Fibroblast of pulmonary artery (primary cell): ENCODE results near the gene VPS37C.

Experiments
- DNase-seq: peaks from one replicate; pipeline ENCODE4 v3.0.0-alpha.2; 2010; ENCODE audit warnings: low read depth
- H3K4me3 ChIP-seq: replicated peaks from 2 replicates; pipeline ENCODE4 v1.5.1; 2011; ENCODE audit warnings: low read depth, mild to moderate bottlenecking, control low read depth, low read length, moderate library complexity
- TF ChIP-seq, protein P1 (sequence below): IDR thresholded peaks from 2 replicates; pipeline ENCODE4 v1.5.1; 2011; ENCODE audit warnings: mild to moderate bottlenecking, control low read depth, low read length, inconsistent platforms; ENCODE audit errors: missing control alignments

Gene VPS37C

DNA sequence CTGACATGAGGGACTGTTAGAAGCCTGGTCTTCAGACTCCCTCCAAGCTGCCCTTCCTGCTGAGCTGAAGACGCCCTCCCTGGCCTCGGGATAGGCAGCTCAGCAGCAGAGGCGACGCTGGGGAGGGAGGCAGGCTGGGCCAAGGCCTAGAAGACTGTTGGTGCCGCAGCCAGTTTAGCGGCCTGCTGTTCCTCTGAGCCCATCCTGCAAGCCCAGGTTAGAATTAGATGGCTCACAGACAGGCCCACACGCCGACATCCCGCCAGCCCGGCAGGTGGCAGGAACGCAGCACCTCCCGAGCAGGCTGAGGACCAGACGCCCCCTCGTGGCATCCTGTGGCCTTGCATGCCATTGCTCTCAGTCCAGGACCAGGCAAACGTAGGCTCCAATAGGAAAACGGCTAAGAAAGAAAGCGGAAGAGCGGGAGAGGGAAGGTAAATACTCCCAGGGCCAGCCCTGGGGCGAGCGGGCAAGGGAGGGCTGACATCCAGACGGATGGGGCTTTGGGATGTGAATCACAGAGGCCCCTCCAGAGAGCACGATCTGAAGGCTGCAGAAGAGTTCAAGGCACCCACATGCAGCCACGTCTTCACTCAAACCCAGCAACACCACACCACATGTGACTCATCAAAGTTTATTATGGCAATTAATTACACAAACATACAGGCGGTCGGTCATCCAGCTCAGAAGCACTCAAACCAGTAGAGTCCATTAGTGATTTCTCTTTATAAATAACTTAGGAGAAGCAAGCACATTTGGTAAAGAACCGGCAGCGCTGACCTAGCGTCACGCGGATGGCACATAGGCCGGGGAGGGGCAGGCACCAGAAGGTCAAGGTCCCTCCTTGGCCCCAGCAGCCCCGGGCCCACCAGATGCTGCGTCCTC lies 31.3 kb downstream of the VPS37C start:
- TF ChIP-seq, protein P1, sequence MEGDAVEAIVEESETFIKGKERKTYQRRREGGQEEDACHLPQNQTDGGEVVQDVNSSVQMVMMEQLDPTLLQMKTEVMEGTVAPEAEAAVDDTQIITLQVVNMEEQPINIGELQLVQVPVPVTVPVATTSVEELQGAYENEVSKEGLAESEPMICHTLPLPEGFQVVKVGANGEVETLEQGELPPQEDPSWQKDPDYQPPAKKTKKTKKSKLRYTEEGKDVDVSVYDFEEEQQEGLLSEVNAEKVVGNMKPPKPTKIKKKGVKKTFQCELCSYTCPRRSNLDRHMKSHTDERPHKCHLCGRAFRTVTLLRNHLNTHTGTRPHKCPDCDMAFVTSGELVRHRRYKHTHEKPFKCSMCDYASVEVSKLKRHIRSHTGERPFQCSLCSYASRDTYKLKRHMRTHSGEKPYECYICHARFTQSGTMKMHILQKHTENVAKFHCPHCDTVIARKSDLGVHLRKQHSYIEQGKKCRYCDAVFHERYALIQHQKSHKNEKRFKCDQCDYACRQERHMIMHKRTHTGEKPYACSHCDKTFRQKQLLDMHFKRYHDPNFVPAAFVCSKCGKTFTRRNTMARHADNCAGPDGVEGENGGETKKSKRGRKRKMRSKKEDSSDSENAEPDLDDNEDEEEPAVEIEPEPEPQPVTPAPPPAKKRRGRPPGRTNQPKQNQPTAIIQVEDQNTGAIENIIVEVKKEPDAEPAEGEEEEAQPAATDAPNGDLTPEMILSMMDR: peak; percentile 100
- DNase-seq: peak; percentile 88
- peak overlapping the region; percentile 7 for H3K4me3 ChIP-seq

DNA sequence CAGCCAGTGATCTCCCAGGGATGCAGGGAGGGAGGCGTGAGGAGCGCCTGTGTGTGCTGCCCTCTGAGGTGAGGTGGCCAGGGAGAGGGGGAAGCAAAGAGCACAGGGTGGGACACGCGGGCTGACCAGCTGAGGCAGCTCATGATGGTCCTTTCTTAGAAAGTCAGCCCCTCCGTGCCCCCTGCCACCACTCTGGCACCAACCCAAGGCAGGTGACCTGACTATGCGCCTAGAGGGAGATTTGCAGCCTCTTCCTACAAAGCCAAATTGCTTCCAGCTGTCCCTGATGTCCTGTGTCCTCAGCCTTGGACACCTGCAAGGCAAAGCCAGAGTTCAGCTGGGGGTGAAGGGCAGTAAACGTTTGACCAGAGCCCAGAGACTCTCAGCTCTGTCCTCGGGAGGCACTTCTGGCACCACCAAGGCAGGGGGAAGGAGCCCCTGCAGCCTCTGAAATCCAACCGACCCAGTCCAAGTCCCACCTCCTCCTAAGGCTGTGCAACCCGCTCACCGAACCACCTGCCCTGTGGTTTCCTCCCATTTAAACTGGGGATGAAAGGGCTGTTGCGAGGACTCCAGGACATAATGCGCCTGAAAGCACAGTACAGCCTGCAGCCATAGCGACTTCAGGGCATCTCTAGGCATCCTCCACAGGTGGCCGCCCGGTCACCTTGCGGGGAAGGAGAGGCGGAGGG lies 32.1 kb downstream of the VPS37C start:
- no peak overlapping the region for H3K4me3 ChIP-seq
- no peak for DNase-seq
- TF ChIP-seq, protein P1: no peak

DNA sequence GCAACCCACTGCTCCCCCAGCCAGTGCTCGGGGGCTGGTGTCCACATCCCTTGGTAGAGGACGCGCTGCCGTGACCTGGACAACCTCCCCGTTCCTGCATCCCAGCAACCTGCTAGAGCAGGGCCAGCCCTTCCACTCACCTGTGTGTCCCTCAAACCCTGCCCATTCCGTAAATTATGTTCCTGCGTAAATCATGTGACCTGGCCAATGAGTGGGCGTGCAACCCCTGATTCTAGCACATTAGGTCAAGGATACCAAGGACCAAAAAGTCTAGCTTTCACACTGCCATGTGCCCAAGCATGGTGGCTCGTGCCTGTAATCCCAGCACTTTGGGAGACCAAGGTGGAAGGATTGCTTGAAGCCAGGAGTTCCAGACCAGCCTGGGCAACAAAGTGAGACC lies 33.2 kb downstream of the VPS37C start:
- H3K4me3 ChIP-seq: no peak overlapping the region

DNA sequence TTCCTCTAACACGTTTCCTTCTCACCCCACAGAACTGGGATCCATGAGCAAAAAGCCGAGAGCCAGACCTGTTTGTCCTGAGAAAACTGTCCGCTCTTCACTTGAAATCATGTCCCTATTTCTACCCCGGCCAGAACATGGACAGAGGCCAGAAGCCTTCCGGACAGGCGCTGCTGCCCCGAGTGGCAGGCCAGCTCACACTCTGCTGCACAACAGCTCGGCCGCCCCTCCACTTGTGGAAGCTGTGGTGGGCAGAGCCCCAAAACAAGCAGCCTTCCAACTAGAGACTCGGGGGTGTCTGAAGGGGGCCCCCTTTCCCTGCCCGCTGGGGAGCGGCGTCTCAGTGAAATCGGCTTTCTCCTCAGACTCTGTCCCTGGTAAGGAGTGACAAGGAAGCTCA lies 35.0 kb downstream of the VPS37C start:
- H3K4me3 ChIP-seq: no peak overlapping the region
- TF ChIP-seq, protein P1: peak; percentile 20
- peak; percentile 25 for DNase-seq

More for the DNA sequence above, 33.2 kb downstream of the VPS37C start:
- TF ChIP-seq, protein P1: no peak
- DNase-seq: no peak

DNA sequence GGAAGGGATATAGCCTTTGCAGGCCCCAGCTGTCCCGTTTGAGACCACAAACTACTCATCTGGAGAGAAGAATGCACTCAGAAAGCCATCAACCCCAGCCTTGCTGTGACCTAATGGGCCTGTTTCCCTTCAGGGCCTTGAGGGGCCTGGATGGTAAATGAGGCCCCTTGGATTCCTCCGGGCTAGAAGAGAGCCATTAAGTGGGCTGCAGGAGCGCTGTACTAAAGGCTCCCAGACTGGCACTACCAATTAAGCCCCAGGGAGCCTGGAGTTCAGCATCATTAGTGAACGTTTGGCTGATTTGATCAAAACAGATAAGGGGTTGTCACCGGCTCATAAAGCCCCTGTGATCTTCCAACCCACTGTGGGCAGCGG lies 35.9 kb downstream of the VPS37C start:
- TF ChIP-seq, protein P1: no peak
- no peak for DNase-seq

DNA sequence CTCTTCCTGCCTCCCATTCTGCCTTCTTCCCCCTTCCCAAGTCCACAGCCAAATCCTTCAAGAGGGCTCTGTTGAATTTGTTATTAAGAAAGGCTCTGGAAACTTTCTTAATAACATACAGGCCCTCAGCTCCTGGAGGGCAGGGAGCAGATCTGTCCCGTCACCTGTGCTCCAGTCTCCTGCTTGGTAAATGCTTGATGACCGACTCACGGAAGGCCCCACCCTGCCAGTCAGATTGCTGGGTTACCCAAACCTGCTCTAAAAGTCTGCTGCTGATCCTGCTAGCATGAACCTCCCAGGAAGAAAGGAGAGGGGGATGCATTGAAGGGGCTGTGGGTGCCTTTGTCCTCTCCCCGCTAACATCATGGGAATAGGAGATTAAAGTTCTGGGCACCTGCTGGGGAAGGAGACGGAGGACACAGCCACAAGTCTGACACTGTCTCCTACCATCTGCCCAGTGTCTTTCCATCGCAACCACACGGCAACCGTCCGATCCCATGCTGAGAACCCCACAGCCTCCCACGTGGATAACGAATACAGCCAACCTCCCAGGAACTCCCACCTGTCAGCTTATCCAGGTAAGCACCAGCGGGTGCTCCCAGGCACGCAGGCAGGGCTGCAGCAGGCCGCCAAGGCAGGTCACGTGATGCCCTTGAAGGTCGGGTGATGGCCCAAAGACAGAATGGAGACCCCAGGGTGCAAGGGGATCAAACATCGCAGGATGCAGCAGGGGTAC lies 36.5 kb downstream of the VPS37C start:
- DNase-seq: no peak
- no peak overlapping the region for H3K4me3 ChIP-seq
- TF ChIP-seq, protein P1: no peak

More for the DNA sequence above, 35.9 kb downstream of the VPS37C start:
- no peak overlapping the region for H3K4me3 ChIP-seq
